ENCODE data around the gene LRRFIP1. TPM values are rescaled to one million over a fixed set of nuclear protein-coding genes. Genes with fewer than 3 reads are reported as not detected.
A peak's percentile ranks its signal among the peaks of the same experiment; 100 is the strongest.

The LRRFIP1 gene
- total and polyA plus RNA-seq, 2 of the 13 experiments (the other 11 are each of a cell fraction or from before 2014, with no cell fraction given), result 15.9 to 40.5 TPM

- 0 out of 2 replicates have a peak, but pooled peaks have one; percentile 35 for TF ChIP-seq ZSCAN31 (CRISPR knock-in tag; IDR thresholded peaks at IDR 0.05; ENCODE audit: low read depth)
- no peak for TF ChIP-seq XBP1 (CRISPR knock-in tag; IDR thresholded peaks at IDR 0.05)
- peak; percentile 46; the same call in 1 of the 2 replicates for TF ChIP-seq TARDBP (CRISPR knock-in tag; IDR thresholded peaks at IDR 0.05)
- peak; percentile 75; the same call in 1 of the 2 replicates for TF ChIP-seq RBAK (CRISPR knock-in tag; IDR thresholded peaks at IDR 0.05)
- no peak for TF ChIP-seq FOXA1 (IDR thresholded peaks at IDR 0.05)
- 0 out of 2 replicates have a peak, but pooled peaks have one; percentile 26 for TF ChIP-seq FOXA1 (CRISPR knock-in tag; IDR thresholded peaks at IDR 0.05)
- TF ChIP-seq CTCF (CRISPR knock-in tag; IDR thresholded peaks at IDR 0.05), result peak; percentile 51
- no peak for TF ChIP-seq ZNF143 (CRISPR knock-in tag; IDR thresholded peaks at IDR 0.05)
- no peak for TF ChIP-seq ZNF101 (CRISPR knock-in tag; IDR thresholded peaks at IDR 0.05; ENCODE audit: borderline replicate concordance, low read depth)
- no peak for TF ChIP-seq ZNF790 (CRISPR knock-in tag; IDR thresholded peaks at IDR 0.05; ENCODE audit: borderline replicate concordance)
- TF ChIP-seq NFKBIZ (CRISPR knock-in tag; IDR thresholded peaks at IDR 0.05), result no peak
- TF ChIP-seq NFIB (CRISPR knock-in tag; IDR thresholded peaks at IDR 0.05; ENCODE audit: borderline replicate concordance), result no peak
- no peak for TF ChIP-seq ZNF737 (CRISPR knock-in tag; IDR thresholded peaks at IDR 0.05; ENCODE audit: borderline replicate concordance)
- no peak for TF ChIP-seq ZNF280D (CRISPR knock-in tag; IDR thresholded peaks at IDR 0.05)
- TF ChIP-seq TBX3 (IDR thresholded peaks at IDR 0.05; ENCODE audit: borderline replicate concordance), result no peak
- no peak for TF ChIP-seq ZNF598 (CRISPR knock-in tag; IDR thresholded peaks at IDR 0.05; ENCODE audit: borderline replicate concordance)
- TF ChIP-seq ZNF12 (CRISPR knock-in tag; IDR thresholded peaks at IDR 0.05), result no peak; the same call in 1 of the 2 replicates
- TF ChIP-seq ZNF891 (CRISPR knock-in tag; IDR thresholded peaks at IDR 0.05), result no peak
- TF ChIP-seq HNRNPH1 (optimal IDR thresholded peaks at IDR 0.05; ENCODE audit: low read depth, low read length), result no peak
- no peak for TF ChIP-seq ZNF580 (CRISPR knock-in tag; IDR thresholded peaks at IDR 0.05; ENCODE audit: borderline replicate concordance, low read depth)
- TF ChIP-seq ZNF597 (CRISPR knock-in tag; IDR thresholded peaks at IDR 0.05), result no peak
- no peak for TF ChIP-seq ZNF253 (CRISPR knock-in tag; IDR thresholded peaks at IDR 0.05; ENCODE audit: borderline replicate concordance)
- no peak for TF ChIP-seq ZNF747 (CRISPR knock-in tag; IDR thresholded peaks at IDR 0.05; ENCODE audit: borderline replicate concordance)
- peak; percentile 66; the same call in 1 of the 2 replicates for TF ChIP-seq SAFB2 (CRISPR knock-in tag; IDR thresholded peaks at IDR 0.05; ENCODE audit: borderline replicate concordance, low read depth)
- no peak for TF ChIP-seq HOXA7 (CRISPR knock-in tag; IDR thresholded peaks at IDR 0.05)
These were observed 88.1 kb downstream of the LRRFIP1 start (continued) for GRCh38 chr2:237715459-237715947.

All from HepG2 (cell line).